GM20000 (cell line): ENCODE results near the gene ELOVL2.
"Not testable (repeated sequence)": the region's sequence is repeated elsewhere in the genome, so short reads cannot be mapped to it uniquely, and the experiment has no call there.

Source experiments
- DNase-seq: peaks from one replicate; pipeline ENCODE4 v3.0.0; 2012; ENCODE audit warnings: low spot score
- CTCF ChIP-seq: IDR thresholded peaks from 2 replicates; pipeline ENCODE4 v1.5.1; 2012; ENCODE audit warnings: mild to moderate bottlenecking, control low read depth; ENCODE audit errors: extremely low read depth, missing control alignments

The ELOVL2 gene

GRCh38 chr6:11012976-11013720 is 31.0 kb downstream of the ELOVL2 start:
- DNase-seq = no peak
- TF ChIP-seq CTCF = no peak

- TF ChIP-seq CTCF = no peak
These were observed 31.8 kb downstream of the ELOVL2 start for GRCh38 chr6:11012295-11012754.

GRCh38 chr6:11011787-11012234 is 32.3 kb downstream of the ELOVL2 start:
- DNase-seq = no peak
- no peak for TF ChIP-seq CTCF

More at GRCh38 chr6:11012295-11012754, 31.8 kb downstream of the ELOVL2 start:
- no peak for DNase-seq

- peak; percentile 18 for DNase-seq
- TF ChIP-seq CTCF = no peak
These were observed 34.8 kb downstream of the ELOVL2 start for GRCh38 chr6:11009353-11009752.

GRCh38 chr6:11008821-11009220 is 35.3 kb downstream of the ELOVL2 start:
- TF ChIP-seq CTCF = no peak
- no peak for DNase-seq

- no peak for DNase-seq
- no peak for TF ChIP-seq CTCF
These were observed 36.1 kb downstream of the ELOVL2 start for GRCh38 chr6:11007715-11008608.

GRCh38 chr6:11006061-11006460 is 38.0 kb downstream of the ELOVL2 start:
- TF ChIP-seq CTCF = no peak
- no peak for DNase-seq

- not testable (repeated sequence) for DNase-seq
These were observed 40.8 kb downstream of the ELOVL2 start for GRCh38 chr6:11003297-11003696.
